IPS-NIHi7 (cell line): ENCODE data around the gene ASCL5.
"Not testable (repeated sequence)": the region's sequence is repeated elsewhere in the genome, so short reads cannot be mapped to it uniquely, and the experiment has no call there.

ENCODE experiments used
- DNase-seq: peaks from one replicate; pipeline ENCODE4 v3.0.0; 2012; ENCODE audit warnings: mixed read lengths; ENCODE audit errors: extremely low spot score

ASCL5 gene

GRCh38 chr1:201126832-201127754 lies at the start of gene ASCL5:
TSS of gene ASCL5 (minus strand) at chr1:201127184. CDS start at chr1:201115372, 11,812 bp downstream.
- DNase-seq = peak; percentile 83

- DNase-seq = no peak
Measured at GRCh38 chr1:201175820-201176500, 49.0 kb upstream of the ASCL5 start.

GRCh38 chr1:201173736-201174135 lies 46.8 kb upstream of the ASCL5 start:
- DNase-seq = no peak

- no peak for DNase-seq
Measured at GRCh38 chr1:201172999-201173610, 46.1 kb upstream of the ASCL5 start.

GRCh38 chr1:201172326-201172725 lies 45.3 kb upstream of the ASCL5 start:
- no peak for DNase-seq

- peak; percentile 60 for DNase-seq
Measured at GRCh38 chr1:201171063-201172036, 44.4 kb upstream of the ASCL5 start.

- peak; percentile 98 for DNase-seq
Measured at GRCh38 chr1:201170533-201171062, 43.6 kb upstream of the ASCL5 start.

GRCh38 chr1:201169971-201170532 lies 43.1 kb upstream of the ASCL5 start:
- no peak for DNase-seq

GRCh38 chr1:201169203-201169602 lies 42.2 kb upstream of the ASCL5 start:
- no peak for DNase-seq

GRCh38 chr1:201167041-201167991 lies 40.3 kb upstream of the ASCL5 start:
- DNase-seq = no peak

GRCh38 chr1:201164645-201165044 lies 37.7 kb upstream of the ASCL5 start:
- no peak for DNase-seq

- no peak for DNase-seq
Measured at GRCh38 chr1:201163707-201164106, 36.7 kb upstream of the ASCL5 start.

- not testable (repeated sequence) for DNase-seq
Measured at GRCh38 chr1:201163036-201163435, 36.1 kb upstream of the ASCL5 start.

GRCh38 chr1:201157949-201158348 lies 31.0 kb upstream of the ASCL5 start:
- no peak for DNase-seq

- no peak for DNase-seq
Measured at GRCh38 chr1:201156819-201157218, 29.8 kb upstream of the ASCL5 start.

- DNase-seq = no peak
Measured at GRCh38 chr1:201156346-201156745, 29.4 kb upstream of the ASCL5 start.

- DNase-seq = no peak
Measured at GRCh38 chr1:201155354-201155753, 28.4 kb upstream of the ASCL5 start.

GRCh38 chr1:201154389-201155165 lies 27.6 kb upstream of the ASCL5 start, which contains the start of gene TMEM9:
TSS of gene TMEM9 (minus strand) at chr1:201154474. CDS start at chr1:201153923, 551 bp downstream.
- peak; percentile 99 for DNase-seq
